Uterus (tissue), 4 donors: ENCODE data around the gene PRSS8. TPM values are rescaled to one million over a fixed set of nuclear protein-coding genes. Genes with fewer than 3 reads are reported as not detected.

Source experiments
- DNase-seq, 2 donors: peaks; one replicate each; pipeline ENCODE4 v3.0.0-alpha.2; 2019 to 2020
- H3K27ac ChIP-seq, 2 donors: fragments of 200-600 bp; sonication (generic); 1 replicate in 1 of 2; 2 replicates in 1 of 2; pipeline ENCODE4 v1.5.1; 2016 to 2018
- H3K27me3 ChIP-seq, 2 donors: fragments of 200-600 bp; sonication (generic); one replicate each; pipeline ENCODE4 v1.5.1; 2018 to 2019; ENCODE audit warnings: control low read depth in 1 of 2
- H3K36me3 ChIP-seq, 2 donors: fragments of 200-600 bp; sonication (generic); one replicate each; pipeline ENCODE4 v1.5.1; 2019; ENCODE audit warnings: control low read depth in 1 of 2
- H3K4me1 ChIP-seq, 2 donors: fragments of 200-600 bp; sonication (generic); one replicate each; pipeline ENCODE4 v1.5.1; 2018 to 2019; ENCODE audit warnings: control low read depth in 1 of 2
- H3K4me3 ChIP-seq, 2 donors: fragments of 200-600 bp; sonication (generic); 1 replicate in 1 of 2; 2 replicates in 1 of 2; pipeline ENCODE4 v1.5.1; 2018 to 2019; ENCODE audit warnings: mild to moderate bottlenecking in 1 of 2
- H3K9me3 ChIP-seq, 2 donors: fragments of 200-600 bp; sonication (generic); one replicate each; pipeline ENCODE4 v1.5.1; 2019; ENCODE audit warnings: control low read depth in 1 of 2
- POLR2A ChIP-seq, 2 donors: fragments of 450-650 bp; IDR thresholded peaks; one replicate each; pipeline ENCODE4 v1.6.1; 2016; ENCODE audit warnings: antibody characterized with exemption in 2 of 2, mild to moderate bottlenecking in 1 of 2, moderate library complexity in 1 of 2
- intact Hi-C: fragments of 100-400 bp; cut with DNase I; formaldehyde crosslinking; loops from one replicate; pipeline ENCODE4 v1.15.1; 2023; ENCODE audit warnings: low total_unique reads
- total RNA-seq, 4 donors: library from RNA; depleted of rRNA in 3 of 4; stranded (reverse); fragments of >200 nt in 3 of 4; gene quantifications; one replicate each; pipeline versions ENCODE4 v1.1.0 to v1.2.4, GENCODE V29; 2014 to 2023
- TF ChIP-seq, protein P1 (sequence below), 4 experiments: fragments of 200-600 bp in 2 of 4; fragments of 450-650 bp in 2 of 4; sonication (generic) in 2 of 4; IDR thresholded peaks; one replicate each; pipeline ENCODE4 v1.5.1; 2016 to 2019; ENCODE audit warnings: antibody characterized with exemption in 4 of 4, mild to moderate bottlenecking in 2 of 4, moderate library complexity in 1 of 4
- donor health status: DM: yes; HTN: yes; CAD: no.

PRSS8 gene
- total RNA-seq, 4 donors from 2014 or later, result 0.26 to 8.7 TPM; not detected in 2

DNA sequence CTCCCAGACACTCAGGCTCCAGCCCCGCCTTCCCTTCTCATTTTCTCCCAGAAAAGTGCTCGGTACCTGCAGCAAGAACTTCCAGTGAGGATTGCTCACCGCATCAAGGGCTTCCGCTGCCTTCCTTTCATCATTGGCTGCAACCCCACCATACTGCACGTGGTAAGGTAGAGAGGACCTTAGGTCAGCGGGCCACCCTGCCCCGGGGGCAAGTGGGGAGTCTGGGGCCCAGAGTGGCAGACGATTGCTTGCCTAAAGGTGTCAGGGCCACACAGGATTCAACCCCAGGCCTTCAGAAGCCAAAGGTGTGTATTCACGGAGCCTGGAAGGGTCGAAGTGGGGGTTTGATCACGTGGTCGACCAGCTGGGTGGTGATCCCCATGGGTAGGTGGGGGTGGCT is 25.9 kb downstream of the PRSS8 start:
- peaks cover 0 to 6% of the 10 kb centered on the region in 2 donors for H3K4me1 ChIP-seq
- H3K36me3 ChIP-seq, result no peaks in the 10 kb centered on the region
- H3K9me3 ChIP-seq, result no peaks in the 10 kb centered on the region
- TF ChIP-seq POLR2A (IDR thresholded peaks at IDR 0.05), result no peak
- TF ChIP-seq, protein P1, sequence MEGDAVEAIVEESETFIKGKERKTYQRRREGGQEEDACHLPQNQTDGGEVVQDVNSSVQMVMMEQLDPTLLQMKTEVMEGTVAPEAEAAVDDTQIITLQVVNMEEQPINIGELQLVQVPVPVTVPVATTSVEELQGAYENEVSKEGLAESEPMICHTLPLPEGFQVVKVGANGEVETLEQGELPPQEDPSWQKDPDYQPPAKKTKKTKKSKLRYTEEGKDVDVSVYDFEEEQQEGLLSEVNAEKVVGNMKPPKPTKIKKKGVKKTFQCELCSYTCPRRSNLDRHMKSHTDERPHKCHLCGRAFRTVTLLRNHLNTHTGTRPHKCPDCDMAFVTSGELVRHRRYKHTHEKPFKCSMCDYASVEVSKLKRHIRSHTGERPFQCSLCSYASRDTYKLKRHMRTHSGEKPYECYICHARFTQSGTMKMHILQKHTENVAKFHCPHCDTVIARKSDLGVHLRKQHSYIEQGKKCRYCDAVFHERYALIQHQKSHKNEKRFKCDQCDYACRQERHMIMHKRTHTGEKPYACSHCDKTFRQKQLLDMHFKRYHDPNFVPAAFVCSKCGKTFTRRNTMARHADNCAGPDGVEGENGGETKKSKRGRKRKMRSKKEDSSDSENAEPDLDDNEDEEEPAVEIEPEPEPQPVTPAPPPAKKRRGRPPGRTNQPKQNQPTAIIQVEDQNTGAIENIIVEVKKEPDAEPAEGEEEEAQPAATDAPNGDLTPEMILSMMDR (IDR thresholded peaks at IDR 0.05), result no peak
- DNase-seq, result no peak
- intact Hi-C loops, result no loop called here
- no peaks in the 10 kb centered on the region for H3K27me3 ChIP-seq
- H3K27ac ChIP-seq, result no peak overlapping the region
- H3K4me3 ChIP-seq, result no peak overlapping the region

DNA sequence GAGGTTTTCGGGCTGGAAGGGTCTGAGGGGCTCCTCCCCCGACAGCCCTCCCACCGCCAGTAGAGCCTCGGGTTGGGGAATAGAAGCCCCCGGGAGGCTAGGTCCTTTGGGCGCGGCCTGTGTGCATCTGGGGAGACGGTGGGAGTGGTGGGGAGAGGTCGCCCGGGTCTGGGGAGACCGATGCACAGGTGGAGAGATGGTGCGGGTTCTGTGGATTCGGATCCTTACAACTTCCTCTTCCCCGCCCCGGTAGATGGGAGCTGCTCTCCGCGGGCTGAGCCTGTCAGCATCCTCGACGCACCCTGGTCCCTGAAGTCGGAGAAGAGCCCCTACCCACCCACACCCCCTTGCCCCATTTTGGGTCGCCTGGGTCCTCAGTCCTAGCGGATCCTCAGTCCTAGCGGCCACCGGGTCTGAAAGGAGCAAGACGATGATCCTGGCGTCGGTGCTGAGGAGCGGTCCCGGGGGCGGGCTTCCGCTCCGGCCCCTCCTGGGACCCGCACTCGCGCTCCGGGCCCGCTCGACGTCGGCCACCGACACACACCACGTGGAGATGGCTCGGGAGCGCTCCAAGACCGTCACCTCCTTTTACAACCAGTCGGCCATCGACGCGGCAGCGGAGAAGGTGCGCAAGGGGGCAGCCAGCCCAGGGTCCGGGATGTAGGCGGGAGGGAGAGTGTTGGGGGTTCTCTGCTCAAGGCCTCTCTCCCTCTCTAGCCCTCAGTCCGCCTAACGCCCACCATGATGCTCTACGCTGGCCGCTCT is 26.6 kb downstream of the PRSS8 start:
- H3K4me1 ChIP-seq, result peaks cover 0 to 6% of the 10 kb centered on the region in 2 donors
- intact Hi-C loops, result no loop called here
- peak overlapping the region; percentile 63 to 82 for H3K4me3 ChIP-seq
- H3K27me3 ChIP-seq, result no peaks in the 10 kb centered on the region
- no peaks in the 10 kb centered on the region for H3K36me3 ChIP-seq
- peak overlapping the region; percentile 82 to 86 for H3K27ac ChIP-seq
- DNase-seq, result no peak
- no peak for TF ChIP-seq POLR2A (IDR thresholded peaks at IDR 0.05)
- TF ChIP-seq, protein P1 (IDR thresholded peaks at IDR 0.05), result no peak
- no peaks in the 10 kb centered on the region for H3K9me3 ChIP-seq

DNA sequence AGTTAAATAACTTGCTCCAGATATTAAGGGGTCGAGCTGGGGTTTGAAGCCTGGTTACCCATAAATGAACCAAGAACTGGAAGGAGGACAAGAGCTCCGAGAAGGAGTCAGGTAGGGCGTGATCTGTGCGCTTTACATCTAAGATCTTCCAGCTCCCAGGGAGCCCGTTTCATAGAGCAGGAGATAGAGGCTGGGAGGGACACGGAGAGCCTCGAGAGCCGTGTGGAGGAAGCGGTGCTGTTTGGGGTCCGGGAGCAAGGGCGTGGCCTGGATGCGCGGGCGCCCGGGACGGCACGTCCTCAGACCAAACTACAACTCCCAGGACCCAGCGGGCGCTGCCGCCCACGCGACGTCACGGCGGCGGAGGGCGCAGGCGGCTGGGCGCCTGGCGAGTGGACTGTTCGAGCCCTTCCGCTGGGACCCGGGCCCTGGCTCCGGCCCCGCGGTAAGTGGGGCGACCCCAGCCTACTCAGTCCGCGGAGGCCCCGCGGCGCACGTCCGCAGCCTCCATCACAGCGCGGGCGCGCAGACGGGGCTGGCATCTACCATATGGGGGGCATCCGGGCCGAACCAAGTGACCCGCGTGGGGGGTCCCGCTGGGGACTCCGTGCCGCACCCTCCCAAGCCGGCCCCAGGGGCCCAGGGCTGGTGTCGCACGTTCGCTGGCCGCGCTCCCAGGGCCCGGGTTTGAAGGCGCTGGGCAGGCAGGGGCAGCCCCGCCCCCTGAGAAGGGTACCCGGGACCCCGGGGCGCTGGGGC is 27.3 kb downstream of the PRSS8 start, which contains the start of gene BCKDK:
Gene BCKDK, plus strand, starts transcription at position 352 of the 759 bp plus-strand sequence. CDS start 838 bp downstream, outside the sequence.
- intact Hi-C loops, result no loop called here
- peak; percentile 63 to 76 for DNase-seq
- peak; percentile 20 to 69 for TF ChIP-seq POLR2A (IDR thresholded peaks at IDR 0.05)
- TF ChIP-seq, protein P1 (IDR thresholded peaks at IDR 0.05), result no peak
- H3K4me1 ChIP-seq, result peaks cover 0 to 6% of the 10 kb centered on the region in 2 donors
- peak within 1 kb of the TSS; percentile 63 to 82 for H3K4me3 ChIP-seq
- H3K9me3 ChIP-seq, result no peaks in the 10 kb centered on the region
- H3K36me3 ChIP-seq, result no peaks in the 10 kb centered on the region
- H3K27me3 ChIP-seq, result no peaks in the 10 kb centered on the region
- peak within 1 kb of the TSS; percentile 82 to 86 for H3K27ac ChIP-seq

DNA sequence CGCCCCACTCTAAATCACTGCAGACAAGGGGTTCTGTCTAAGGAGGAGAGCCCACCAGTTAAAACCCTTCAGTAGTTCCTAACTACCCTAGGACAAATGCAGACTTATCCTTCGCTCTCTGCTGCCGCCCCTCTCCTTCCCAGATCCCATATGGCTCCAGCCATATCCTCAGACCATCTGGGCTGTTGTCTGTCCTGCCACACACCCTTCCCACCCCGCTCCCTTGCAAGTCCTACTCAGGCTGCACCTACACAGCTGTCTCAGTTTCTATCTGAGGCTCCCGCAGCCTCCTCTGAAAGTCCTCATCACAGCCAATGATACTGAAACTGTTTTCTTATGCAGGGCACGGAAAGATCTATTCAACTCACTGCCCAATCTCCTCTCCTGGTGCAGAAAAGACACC is 28.1 kb downstream of the PRSS8 start:
- peaks cover 0 to 6% of the 10 kb centered on the region in 2 donors for H3K4me1 ChIP-seq
- H3K4me3 ChIP-seq, result no peak overlapping the region
- TF ChIP-seq, protein P1 (IDR thresholded peaks at IDR 0.05), result no peak
- TF ChIP-seq POLR2A (IDR thresholded peaks at IDR 0.05), result no peak
- no peak for DNase-seq
- intact Hi-C loops, result no loop called here
- H3K27ac ChIP-seq, result no peak overlapping the region
- no peaks in the 10 kb centered on the region for H3K9me3 ChIP-seq
- no peaks in the 10 kb centered on the region for H3K36me3 ChIP-seq
- no peaks in the 10 kb centered on the region for H3K27me3 ChIP-seq
